ENCODE results near the gene SBF2. TPM values are rescaled to one million over a fixed set of nuclear protein-coding genes. Genes with fewer than 3 reads are reported as not detected.

SBF2 gene
- total and polyA plus RNA-seq, 2 donors (not counting 1 experiment from before 2014, with no cell fraction given): 5.6 to 17.7 TPM

DNA sequence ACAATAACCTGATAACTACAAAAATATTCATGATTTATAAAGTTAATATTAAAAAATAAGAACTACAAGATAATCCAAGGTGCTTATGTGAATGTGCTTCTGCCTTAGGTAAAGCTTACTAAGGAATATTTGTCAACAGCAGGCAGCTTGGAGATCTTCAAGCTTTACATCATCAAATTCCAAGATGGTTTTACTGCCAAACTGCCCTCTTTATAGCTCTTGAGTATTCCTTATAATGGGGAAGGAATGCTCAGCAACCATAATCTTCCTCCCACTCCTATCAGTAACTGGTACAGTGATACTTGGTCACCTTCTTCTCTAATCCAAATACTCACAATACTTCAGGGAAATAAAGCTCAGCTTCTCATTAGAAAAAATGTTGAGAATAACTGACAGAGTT, 30.1 kb downstream of the SBF2 start:
- no peak overlapping the region for H3K27ac Mint-ChIP-seq
- no peak overlapping the region for H3K9ac ChIP-seq (ENCODE audit: low read length)
- TF ChIP-seq, protein P1, sequence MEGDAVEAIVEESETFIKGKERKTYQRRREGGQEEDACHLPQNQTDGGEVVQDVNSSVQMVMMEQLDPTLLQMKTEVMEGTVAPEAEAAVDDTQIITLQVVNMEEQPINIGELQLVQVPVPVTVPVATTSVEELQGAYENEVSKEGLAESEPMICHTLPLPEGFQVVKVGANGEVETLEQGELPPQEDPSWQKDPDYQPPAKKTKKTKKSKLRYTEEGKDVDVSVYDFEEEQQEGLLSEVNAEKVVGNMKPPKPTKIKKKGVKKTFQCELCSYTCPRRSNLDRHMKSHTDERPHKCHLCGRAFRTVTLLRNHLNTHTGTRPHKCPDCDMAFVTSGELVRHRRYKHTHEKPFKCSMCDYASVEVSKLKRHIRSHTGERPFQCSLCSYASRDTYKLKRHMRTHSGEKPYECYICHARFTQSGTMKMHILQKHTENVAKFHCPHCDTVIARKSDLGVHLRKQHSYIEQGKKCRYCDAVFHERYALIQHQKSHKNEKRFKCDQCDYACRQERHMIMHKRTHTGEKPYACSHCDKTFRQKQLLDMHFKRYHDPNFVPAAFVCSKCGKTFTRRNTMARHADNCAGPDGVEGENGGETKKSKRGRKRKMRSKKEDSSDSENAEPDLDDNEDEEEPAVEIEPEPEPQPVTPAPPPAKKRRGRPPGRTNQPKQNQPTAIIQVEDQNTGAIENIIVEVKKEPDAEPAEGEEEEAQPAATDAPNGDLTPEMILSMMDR (IDR thresholded peaks at IDR 0.05): no peak
- no peak for TF ChIP-seq EZH2 (IDR thresholded peaks at IDR 0.05; ENCODE audit: borderline replicate concordance, insufficient read depth, low read depth, low read length, poor library complexity, severe bottlenecking)
- no peaks in the 10 kb centered on the region for H3K9me3 Mint-ChIP-seq (ENCODE audit: insufficient read depth)
- peaks cover 7% of the 10 kb centered on the region for H3K27me3 Mint-ChIP-seq
- no peaks in the 10 kb centered on the region for H3K9me3 ChIP-seq (ENCODE audit: control extremely low read depth in 1 of 3, control insufficient read depth in 2 of 3, insufficient read depth in 1 of 3, low read length in 2 of 3)
- ChIA-PET CTCF (no interaction called here), POLR2A (no interaction called here)
- H3K27ac ChIP-seq (ENCODE audit: low read length in 2 of 2): no peak overlapping the region
- H3K27me3 ChIP-seq (replicated peaks in 1 of 4; ENCODE audit: control extremely low read depth in 1 of 4, control insufficient read depth in 3 of 4, insufficient read depth in 4 of 4, low read length in 3 of 4): no peaks in the 10 kb centered on the region
- H3K4me3 Mint-ChIP-seq: no peak overlapping the region
- DNase-seq (no peak), ATAC-seq (ENCODE audit: low read depth) (no peak)
- peaks cover 2% of the 10 kb centered on the region for H3K4me1 Mint-ChIP-seq
- no peaks in the 10 kb centered on the region for H4K20me1 ChIP-seq (ENCODE audit: control insufficient read depth, insufficient read depth, low read length, poor library complexity, severe bottlenecking)
- no peaks in the 10 kb centered on the region for H3K4me1 ChIP-seq (ENCODE audit: control insufficient read depth in 2 of 2, insufficient read depth in 2 of 2, low read length in 2 of 2)
- H3K36me3 ChIP-seq (replicated peaks in 1 of 2; ENCODE audit: control extremely low read depth in 1 of 2, control insufficient read depth in 1 of 2, extremely low read depth in 1 of 2, insufficient read depth in 2 of 2, low read length in 1 of 2): no peaks in the 10 kb centered on the region
- intact Hi-C loops (cut with micrococcal nuclease): loop anchor here (5.0 kb wide), 1 partner anchor 42 kb away; no protein-coding TSS in a partner anchor
- no peaks in the 10 kb centered on the region for H3K79me2 ChIP-seq (ENCODE audit: control insufficient read depth, insufficient read depth, low read length)
- no peak overlapping the region for H3K4me2 ChIP-seq (replicated peaks; ENCODE audit: low read depth, low read length, poor library complexity, severe bottlenecking)
- H2AFZ ChIP-seq (ENCODE audit: insufficient read depth, low read depth, low read length, poor library complexity, severe bottlenecking): no peak overlapping the region
- H3K4me3 ChIP-seq (ENCODE audit: control extremely low read depth in 1 of 5, extremely low read depth in 1 of 5, insufficient read depth in 1 of 5, low read depth in 2 of 5, low read length in 4 of 5): no peak overlapping the region

DNA sequence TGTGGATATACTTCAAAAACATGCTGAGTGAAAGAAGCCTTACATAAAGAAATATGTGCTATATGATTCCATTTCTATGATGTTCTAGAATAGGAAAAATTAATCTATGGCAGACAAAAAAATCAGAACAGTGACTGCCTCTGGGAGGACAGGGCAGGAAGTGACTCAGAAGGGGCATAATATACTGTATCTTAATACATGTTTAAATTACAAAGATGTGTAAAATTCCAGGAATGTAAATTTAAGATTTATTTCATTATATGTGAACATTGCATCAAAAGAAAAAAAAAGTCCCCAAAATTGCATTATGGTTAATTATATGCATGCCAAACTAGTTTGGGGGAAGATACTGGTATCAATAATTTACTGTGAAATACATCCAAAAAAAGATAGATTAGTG, 32.2 kb downstream of the SBF2 start:
- H3K4me2 ChIP-seq (replicated peaks; ENCODE audit: low read depth, low read length, poor library complexity, severe bottlenecking): no peak overlapping the region
- Mint-ChIP-seq H3K9me3 (ENCODE audit: insufficient read depth) (no peaks in the 10 kb centered on the region), H3K4me1 (peaks cover 2% of the 10 kb centered on the region), H3K27ac (no peak overlapping the region), H3K4me3 (no peak overlapping the region), H3K27me3 (peaks cover 6% of the 10 kb centered on the region)
- TF ChIP-seq EZH2 (IDR thresholded peaks at IDR 0.05; ENCODE audit: borderline replicate concordance, insufficient read depth, low read depth, low read length, poor library complexity, severe bottlenecking): no peak
- TF ChIP-seq, protein P1 (IDR thresholded peaks at IDR 0.05): no peak
- H3K27ac ChIP-seq (ENCODE audit: low read length in 2 of 2): no peak overlapping the region
- H3K27me3 ChIP-seq (replicated peaks in 1 of 4; ENCODE audit: control extremely low read depth in 1 of 4, control insufficient read depth in 3 of 4, insufficient read depth in 4 of 4, low read length in 3 of 4): no peaks in the 10 kb centered on the region
- H4K20me1 ChIP-seq (ENCODE audit: control insufficient read depth, insufficient read depth, low read length, poor library complexity, severe bottlenecking): no peaks in the 10 kb centered on the region
- H3K4me3 ChIP-seq (ENCODE audit: control extremely low read depth in 1 of 5, extremely low read depth in 1 of 5, insufficient read depth in 1 of 5, low read depth in 2 of 5, low read length in 4 of 5): no peak overlapping the region
- H3K79me2 ChIP-seq (ENCODE audit: control insufficient read depth, insufficient read depth, low read length): no peaks in the 10 kb centered on the region
- H3K9me3 ChIP-seq (ENCODE audit: control extremely low read depth in 1 of 3, control insufficient read depth in 2 of 3, insufficient read depth in 1 of 3, low read length in 2 of 3): no peaks in the 10 kb centered on the region
- ChIA-PET POLR2A (no interaction called here), CTCF (no interaction called here)
- ATAC-seq (ENCODE audit: low read depth): no peak
- no peaks in the 10 kb centered on the region for H3K36me3 ChIP-seq (replicated peaks in 1 of 2; ENCODE audit: control extremely low read depth in 1 of 2, control insufficient read depth in 1 of 2, extremely low read depth in 1 of 2, insufficient read depth in 2 of 2, low read length in 1 of 2)
- no peak for DNase-seq
- H2AFZ ChIP-seq (ENCODE audit: insufficient read depth, low read depth, low read length, poor library complexity, severe bottlenecking): no peak overlapping the region
- H3K4me1 ChIP-seq (ENCODE audit: control insufficient read depth in 2 of 2, insufficient read depth in 2 of 2, low read length in 2 of 2): no peaks in the 10 kb centered on the region
- intact Hi-C loops (cut with micrococcal nuclease): loop anchor here (5.0 kb wide), 1 partner anchor 40 kb away; no protein-coding TSS in a partner anchor
- no peak overlapping the region for H3K9ac ChIP-seq (ENCODE audit: low read length)

All from B cell (primary cell).